ENCODE data around the gene PARD6B. TPM values are rescaled to one million over a fixed set of nuclear protein-coding genes. Genes with fewer than 3 reads are reported as not detected.
"Not testable (repeated sequence)": the region's sequence is repeated elsewhere in the genome, so short reads cannot be mapped to it uniquely, and the experiment has no call there.

The PARD6B gene
- total RNA-seq, 1 experiment from 2014 or later: 43.3 TPM

- in situ Hi-C loops (cut with HindIII; ENCODE audit: low sequenced_read_pairs): loop anchor here (5.0 kb wide), 1 partner anchor 55 kb away; the partner anchor contains the start of gene PARD6B
- no peak for DNase-seq (ENCODE audit: low spot score)
These were observed 55.8 kb downstream of the PARD6B start for GRCh38 chr20:50787181-50787580.

- in situ Hi-C loops (cut with HindIII; ENCODE audit: low sequenced_read_pairs): loop anchor here (5.0 kb wide), 1 partner anchor 56 kb away; the partner anchor contains the start of gene PARD6B
These were observed 56.9 kb downstream of the PARD6B start for GRCh38 chr20:50788045-50788991.

GRCh38 chr20:50789968-50790650 lies 58.7 kb downstream of the PARD6B start:
- no peak for DNase-seq (ENCODE audit: low spot score)
- in situ Hi-C loops (cut with HindIII; ENCODE audit: low sequenced_read_pairs): loop anchor here (5.0 kb wide), 1 partner anchor 58 kb away; the partner anchor contains the start of gene PARD6B

More at GRCh38 chr20:50788045-50788991, 56.9 kb downstream of the PARD6B start:
- peak; percentile 40 for DNase-seq (ENCODE audit: low spot score)

GRCh38 chr20:50790651-50791277 lies 59.4 kb downstream of the PARD6B start:
- in situ Hi-C loops (cut with HindIII; ENCODE audit: low sequenced_read_pairs): no loop called here
- DNase-seq (ENCODE audit: low spot score): peak; percentile 80

- in situ Hi-C loops (cut with HindIII; ENCODE audit: low sequenced_read_pairs): no loop called here
- DNase-seq (ENCODE audit: low spot score): no peak
These were observed 61.6 kb downstream of the PARD6B start for GRCh38 chr20:50792708-50793574.

- DNase-seq (ENCODE audit: low spot score): peak; percentile 29
These were observed 62.2 kb downstream of the PARD6B start for GRCh38 chr20:50793575-50794016.

GRCh38 chr20:50794181-50794845 lies 62.9 kb downstream of the PARD6B start:
- in situ Hi-C loops (cut with HindIII; ENCODE audit: low sequenced_read_pairs): no loop called here
- no peak for DNase-seq (ENCODE audit: low spot score)

More at GRCh38 chr20:50793575-50794016, 62.2 kb downstream of the PARD6B start:
- in situ Hi-C loops (cut with HindIII; ENCODE audit: low sequenced_read_pairs): not testable (repeated sequence)

GRCh38 chr20:50794846-50795634 lies 63.7 kb downstream of the PARD6B start, which contains the start of gene BCAS4:
BCAS4 (plus strand) TSS chr20:50795061; CDS start chr20:50795084, 23 bp downstream.
- peak; percentile 80 for DNase-seq (ENCODE audit: low spot score)
- in situ Hi-C loops (cut with HindIII; ENCODE audit: low sequenced_read_pairs): no loop called here

GRCh38 chr20:50797142-50797541 lies 65.8 kb downstream of the PARD6B start:
- no peak for DNase-seq (ENCODE audit: low spot score)
- in situ Hi-C loops (cut with HindIII; ENCODE audit: low sequenced_read_pairs): no loop called here

- in situ Hi-C loops (cut with HindIII; ENCODE audit: low sequenced_read_pairs): no loop called here
- no peak for DNase-seq (ENCODE audit: low spot score)
These were observed 67.3 kb downstream of the PARD6B start for GRCh38 chr20:50798650-50799049.

GRCh38 chr20:50799176-50799889 lies 68.0 kb downstream of the PARD6B start:
- in situ Hi-C loops (cut with HindIII; ENCODE audit: low sequenced_read_pairs): no loop called here

GRCh38 chr20:50799890-50800550 lies 68.6 kb downstream of the PARD6B start:
- in situ Hi-C loops (cut with HindIII; ENCODE audit: low sequenced_read_pairs): no loop called here
- DNase-seq (ENCODE audit: low spot score): no peak

More at GRCh38 chr20:50799176-50799889, 68.0 kb downstream of the PARD6B start:
- no peak for DNase-seq (ENCODE audit: low spot score)

GRCh38 chr20:50800986-50801746 lies 69.8 kb downstream of the PARD6B start:
- DNase-seq (ENCODE audit: low spot score); in situ Hi-C loops (cut with HindIII; ENCODE audit: low sequenced_read_pairs): not testable (repeated sequence)

- DNase-seq (ENCODE audit: low spot score): no peak
- in situ Hi-C loops (cut with HindIII; ENCODE audit: low sequenced_read_pairs): no loop called here
These were observed 70.4 kb downstream of the PARD6B start for GRCh38 chr20:50801747-50802125.

GRCh38 chr20:50802289-50802688 lies 70.9 kb downstream of the PARD6B start:
- DNase-seq (ENCODE audit: low spot score): no peak
- in situ Hi-C loops (cut with HindIII; ENCODE audit: low sequenced_read_pairs): no loop called here
